Mesenchymal stem cell (in vitro differentiated cells and primary cell): Measurements from ENCODE around the gene SLC7A7.
"Not testable (repeated sequence)": the region's sequence is repeated elsewhere in the genome, so short reads cannot be mapped to it uniquely, and the experiment has no call there.

Source experiments
- DNase-seq: peaks from one replicate; pipeline ENCODE4 v3.0.0-alpha.2; 2013
- H2AFZ ChIP-seq: one replicate; pipeline ENCODE4 v1.6.1; 2013; ENCODE audit warnings: low read depth, mild to moderate bottlenecking, control low read depth, inconsistent platforms, low read length, moderate library complexity
- H2AK5ac ChIP-seq: 2 replicates; pipeline ENCODE4 v1.6.1; 2013; ENCODE audit warnings: low read length, moderate library complexity, mild to moderate bottlenecking, inconsistent platforms; ENCODE audit not compliant: severe bottlenecking
- H2BK120ac ChIP-seq: one replicate; pipeline ENCODE4 v1.6.1; 2013; ENCODE audit warnings: low read depth, mild to moderate bottlenecking, inconsistent platforms, low read length, moderate library complexity
- H2BK12ac ChIP-seq, 2 experiments: one replicate each; pipeline ENCODE4 v1.6.1; 2013; ENCODE audit warnings: inconsistent platforms in 2 of 2, low read length in 2 of 2, mild to moderate bottlenecking in 2 of 2, moderate library complexity in 2 of 2, control low read depth in 1 of 2
- H2BK15ac ChIP-seq: one replicate; pipeline ENCODE4 v1.6.1; 2013; ENCODE audit warnings: mild to moderate bottlenecking, low read depth, inconsistent platforms; ENCODE audit not compliant: poor library complexity, severe bottlenecking
- H2BK5ac ChIP-seq: 2 replicates; pipeline ENCODE4 v1.6.1; 2013; ENCODE audit warnings: low read depth, mild to moderate bottlenecking, low read length, control low read depth, inconsistent platforms; ENCODE audit not compliant: poor library complexity, severe bottlenecking
- H3K14ac ChIP-seq, 2 experiments: one replicate each; pipeline ENCODE4 v1.6.1; 2013; ENCODE audit warnings: inconsistent platforms in 2 of 2, low read length in 2 of 2, control low read depth in 1 of 2, mild to moderate bottlenecking in 1 of 2, moderate library complexity in 1 of 2
- H3K18ac ChIP-seq, 2 experiments: one replicate each; pipeline ENCODE4 v1.6.1; 2013; ENCODE audit warnings: inconsistent platforms in 2 of 2, low read length in 2 of 2, control low read depth in 1 of 2, low read depth in 1 of 2, mild to moderate bottlenecking in 1 of 2
- H3K23ac ChIP-seq, 2 experiments: one replicate each; pipeline ENCODE4 v1.6.1; 2013; ENCODE audit warnings: inconsistent platforms in 2 of 2, low read length in 2 of 2, mild to moderate bottlenecking in 2 of 2, moderate library complexity in 2 of 2, control low read depth in 1 of 2
- H3K27ac ChIP-seq: 2 replicates; pipeline ENCODE4 v1.5.1; 2013; ENCODE audit warnings: mild to moderate bottlenecking, moderate library complexity, low read length, control low read depth, inconsistent platforms; ENCODE audit not compliant: poor library complexity, severe bottlenecking
- H3K27me3 ChIP-seq, 2 experiments: 2 replicates each; pipeline versions ENCODE4 v1.6.1 to v1.7.0; 2013; ENCODE audit warnings: low read length in 2 of 2, mild to moderate bottlenecking in 2 of 2, moderate library complexity in 2 of 2, control low read depth in 1 of 2, inconsistent platforms in 1 of 2; ENCODE audit not compliant: control insufficient read depth in 1 of 2, insufficient read depth in 1 of 2
- H3K36me3 ChIP-seq, 2 experiments: 2 replicates each; pipeline versions ENCODE4 v1.6.1 to v1.7.0; 2013; ENCODE audit warnings: low read length in 2 of 2, control low read depth in 1 of 2, inconsistent platforms in 1 of 2, low read depth in 1 of 2, mild to moderate bottlenecking in 1 of 2; ENCODE audit not compliant: insufficient read depth in 2 of 2, control insufficient read depth in 1 of 2
- H3K4ac ChIP-seq, 2 experiments: one replicate each; pipeline ENCODE4 v1.6.1; 2013; ENCODE audit warnings: inconsistent platforms in 2 of 2, low read length in 2 of 2, mild to moderate bottlenecking in 2 of 2, moderate library complexity in 2 of 2, control low read depth in 1 of 2, low read depth in 1 of 2
- H3K4me1 ChIP-seq: 2 replicates; pipeline ENCODE4 v1.6.1; 2013; ENCODE audit warnings: low read depth, low read length, control low read depth; ENCODE audit not compliant: control insufficient read depth, insufficient read depth
- H3K4me2 ChIP-seq: 2 replicates; pipeline ENCODE4 v1.6.1; 2013; ENCODE audit warnings: low read length, mild to moderate bottlenecking, inconsistent platforms; ENCODE audit not compliant: poor library complexity, severe bottlenecking
- H3K4me3 ChIP-seq, 2 experiments: 2 replicates each; pipeline versions ENCODE4 v1.5.1 to v1.7.0; 2013; ENCODE audit warnings: low read length in 2 of 2, mild to moderate bottlenecking in 2 of 2, control low read depth in 1 of 2, low read depth in 1 of 2; ENCODE audit not compliant: insufficient read depth in 1 of 2
- H3K79me1 ChIP-seq: replicated peaks from 2 replicates; pipeline ENCODE4 v1.6.1; 2013; ENCODE audit warnings: mild to moderate bottlenecking, control low read depth, low read length, inconsistent platforms; ENCODE audit not compliant: poor library complexity, severe bottlenecking
- H3K9ac ChIP-seq: 2 replicates; pipeline ENCODE4 v1.7.0; 2013; ENCODE audit warnings: mild to moderate bottlenecking, low read length, moderate library complexity
- H3K9me3 ChIP-seq: 2 replicates; pipeline ENCODE4 v1.7.0; 2013; ENCODE audit warnings: mild to moderate bottlenecking, low read length; ENCODE audit not compliant: control insufficient read depth
- H4K8ac ChIP-seq: one replicate; pipeline ENCODE4 v1.6.1; 2013; ENCODE audit warnings: inconsistent platforms, mild to moderate bottlenecking, low read length, moderate library complexity
- H4K91ac ChIP-seq: one replicate; pipeline ENCODE4 v1.6.1; 2013; ENCODE audit warnings: mild to moderate bottlenecking, low read length, inconsistent platforms
- WGBS: methylation state at CpG from one replicate; pipeline ENCODE4 v1.1.7; 2013; ENCODE audit warnings: mixed read lengths; 5-methylcytosine and 5-hydroxymethylcytosine counted together

The SLC7A7 gene

DNA sequence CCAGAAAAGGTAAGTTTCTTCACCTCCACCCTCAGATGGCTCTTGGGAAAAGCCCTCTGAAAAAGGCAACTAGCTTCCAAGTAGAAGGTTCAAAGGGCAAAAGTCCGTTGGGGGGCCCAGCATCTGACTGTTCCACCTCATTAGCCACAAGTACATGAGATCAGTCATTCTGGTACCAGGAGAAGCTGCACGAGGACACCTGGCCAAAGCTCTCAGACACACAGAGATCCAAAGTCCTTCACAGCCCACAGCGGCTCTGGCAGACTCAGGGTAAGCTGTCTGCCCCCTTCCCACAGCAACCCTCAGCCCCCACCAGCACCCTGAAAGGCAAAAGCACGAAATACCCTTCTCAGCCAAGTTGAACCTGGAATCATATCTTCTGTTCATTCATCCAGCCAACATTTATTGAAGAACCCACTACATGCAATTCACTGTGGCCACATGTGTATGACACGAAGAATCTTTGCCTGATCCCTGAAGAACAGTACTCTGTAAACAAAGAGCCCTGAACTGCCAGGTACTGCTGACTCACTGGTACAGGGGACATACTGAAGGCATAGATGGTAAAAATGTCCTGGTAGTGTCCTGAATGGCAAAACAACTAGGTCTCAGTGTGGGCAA is 19.0 kb downstream of the SLC7A7 start:
- Histone ChIP-seq H3K18ac (no peak overlapping the region), H3K4ac (no peak overlapping the region), H3K4me2 (no peak overlapping the region), H2AK5ac (no peak overlapping the region), H3K36me3 (no peaks in the 10 kb centered on the region), H3K9me3 (no peaks in the 10 kb centered on the region), H3K23ac (no peak overlapping the region), H2BK15ac (no peak overlapping the region), H3K9ac (no peak overlapping the region), H3K79me1 (no peaks in the 10 kb centered on the region), H3K14ac (no peak overlapping the region), H3K4me1 (peaks cover 2% of the 10 kb centered on the region), H4K8ac (no peak overlapping the region), H4K91ac (no peak overlapping the region), H2BK12ac (no peak overlapping the region), H2BK5ac (no peak overlapping the region), H2BK120ac (no peak overlapping the region), H3K27me3 (peaks cover 13 to 20% of the 10 kb centered on the region in 2 experiments), H3K4me3 (no peak overlapping the region), H3K27ac (no peak overlapping the region), H2AFZ (no peak overlapping the region)
- DNase-seq: no peak
- 67% methylated on average over 5 of the region's 5 CpGs for WGBS

DNA sequence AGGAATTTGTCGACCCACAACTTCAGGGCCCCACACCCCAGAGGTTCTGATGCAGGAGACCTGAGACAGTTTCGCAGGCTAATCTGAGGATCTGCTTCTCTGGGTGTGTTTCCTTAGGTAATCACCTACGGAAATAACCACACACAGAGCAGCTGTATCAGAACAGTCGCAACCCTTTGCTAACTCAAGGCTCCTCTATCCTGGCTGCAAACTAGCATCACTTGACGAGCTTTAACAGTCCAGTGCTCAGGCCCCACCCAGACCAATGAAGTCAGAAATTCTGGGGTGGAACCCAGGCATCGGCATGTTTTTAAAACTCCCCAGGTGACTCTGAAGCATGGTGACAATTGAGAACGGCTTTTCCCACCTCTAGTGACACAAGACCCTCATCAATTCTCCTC is 20.7 kb downstream of the SLC7A7 start:
- Histone ChIP-seq H2AK5ac (no peak overlapping the region), H3K36me3 (no peaks in the 10 kb centered on the region), H3K9ac (no peak overlapping the region), H3K27me3 (peaks cover 13 to 20% of the 10 kb centered on the region in 2 experiments), H3K9me3 (no peaks in the 10 kb centered on the region), H2BK12ac (no peak overlapping the region), H2AFZ (no peak overlapping the region), H2BK15ac (no peak overlapping the region), H3K27ac (no peak overlapping the region), H3K4me1 (peaks cover 2% of the 10 kb centered on the region), H3K18ac (no peak overlapping the region), H4K91ac (no peak overlapping the region), H3K4me2 (no peak overlapping the region), H3K4me3 (no peak overlapping the region), H3K4ac (no peak overlapping the region), H2BK120ac (no peak overlapping the region), H3K14ac (no peak overlapping the region), H3K79me1 (no peaks in the 10 kb centered on the region), H2BK5ac (no peak overlapping the region), H3K23ac (no peak overlapping the region), H4K8ac (no peak overlapping the region)
- 98% methylated on average over 6 of the region's 7 CpGs for WGBS
- no peak for DNase-seq

DNA sequence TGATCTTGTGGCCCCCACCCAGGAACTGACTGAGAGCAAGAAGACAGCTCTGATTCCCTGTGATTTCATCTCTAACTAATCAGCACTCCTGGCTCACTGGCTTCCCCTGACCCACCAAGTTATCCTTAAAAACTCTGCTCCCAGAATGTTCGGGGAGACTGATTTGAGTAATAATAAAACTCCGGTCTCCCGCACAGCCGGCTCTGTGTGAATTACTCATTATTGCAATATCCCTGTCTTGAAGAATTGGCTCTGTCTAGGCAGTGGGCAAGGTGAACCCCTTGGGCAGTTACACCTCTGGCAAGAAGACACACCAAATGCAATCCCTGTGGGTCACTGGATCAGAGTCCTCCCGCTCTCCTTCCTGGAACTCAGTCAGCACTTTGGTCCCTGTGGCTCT is 21.3 kb downstream of the SLC7A7 start:
- Histone ChIP-seq H2BK120ac (no peak overlapping the region), H3K9ac (no peak overlapping the region), H3K18ac (no peak overlapping the region), H2BK5ac (no peak overlapping the region), H3K79me1 (no peaks in the 10 kb centered on the region), H3K27me3 (peaks cover 10 to 19% of the 10 kb centered on the region in 2 experiments), H4K8ac (no peak overlapping the region), H3K9me3 (no peaks in the 10 kb centered on the region), H2BK15ac (no peak overlapping the region), H2BK12ac (no peak overlapping the region), H3K23ac (no peak overlapping the region), H4K91ac (no peak overlapping the region), H2AK5ac (no peak overlapping the region), H2AFZ (no peak overlapping the region), H3K4me2 (no peak overlapping the region), H3K4me1 (peaks cover 4% of the 10 kb centered on the region), H3K36me3 (no peaks in the 10 kb centered on the region), H3K4ac (no peak overlapping the region), H3K4me3 (no peak overlapping the region), H3K27ac (no peak overlapping the region), H3K14ac (no peak overlapping the region)
- DNase-seq: no peak
- WGBS: 76% methylated on average over 5 of the region's 5 CpGs

DNA sequence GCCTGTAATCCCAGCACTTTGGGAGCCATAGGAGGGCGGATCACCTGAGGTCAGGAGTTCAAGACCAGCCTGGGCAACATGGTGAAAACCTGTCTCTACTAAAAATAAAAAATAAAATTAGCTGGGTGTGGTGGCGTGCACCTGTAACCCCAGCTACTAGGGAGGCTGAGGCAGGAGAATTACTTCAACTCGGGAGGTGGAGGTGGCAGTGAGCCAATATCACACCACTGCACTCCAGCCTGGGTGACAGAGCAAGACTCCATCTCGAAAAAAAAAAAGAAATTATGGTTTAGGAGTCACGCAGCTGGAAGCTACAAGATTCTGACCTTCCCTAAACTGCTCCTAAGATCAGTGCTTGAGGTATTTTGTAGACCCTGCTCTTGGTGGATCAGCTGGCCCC is 21.7 kb downstream of the SLC7A7 start:
- not testable (repeated sequence) for H2AFZ ChIP-seq, H2BK12ac ChIP-seq, H3K9me3 ChIP-seq, H3K36me3 ChIP-seq, H3K4ac ChIP-seq, DNase-seq, H4K91ac ChIP-seq, H2BK120ac ChIP-seq, H3K79me1 ChIP-seq, H3K9ac ChIP-seq, H3K14ac ChIP-seq, H3K4me2 ChIP-seq, H3K4me3 ChIP-seq, H3K23ac ChIP-seq, H3K4me1 ChIP-seq, H4K8ac ChIP-seq, H2BK15ac ChIP-seq, H3K27ac ChIP-seq, H2BK5ac ChIP-seq, H3K18ac ChIP-seq, H2AK5ac ChIP-seq
- 90% methylated on average over 5 of the region's 5 CpGs for WGBS
- H3K27me3 ChIP-seq: peaks cover 6 to 15% of the 10 kb centered on the region in 2 experiments
